Chondrocyte (in vitro differentiated cells): ENCODE measurements around the gene CLTB. TPM values are rescaled to one million over a fixed set of nuclear protein-coding genes. Genes with fewer than 3 reads are reported as not detected.

Experiments used
- DNase-seq: peaks from one replicate; pipeline ENCODE4 v3.0.0; 2021; ENCODE audit warnings: mixed read lengths, low spot score
- H3K27ac Mint-ChIP-seq: one replicate; pipeline ENCODE4 v1.8.0; 2021; ENCODE audit warnings: mild to moderate bottlenecking, moderate library complexity, mixed read lengths; ENCODE audit not compliant: unreplicated experiment
- H3K27me3 Mint-ChIP-seq: 2 replicates; pipeline ENCODE4 v1.8.0; 2021; ENCODE audit warnings: low read depth, mixed read lengths
- H3K36me3 Mint-ChIP-seq: 2 replicates; pipeline ENCODE4 v1.8.0; 2021; ENCODE audit warnings: low read depth, mixed read lengths
- H3K4me1 Mint-ChIP-seq: 2 replicates; pipeline ENCODE4 v1.8.0; 2021; ENCODE audit warnings: low read depth, mild to moderate bottlenecking, mixed read lengths
- H3K4me3 Mint-ChIP-seq: one replicate; pipeline ENCODE4 v1.8.0; 2021; ENCODE audit warnings: mild to moderate bottlenecking, moderate library complexity, mixed read lengths; ENCODE audit not compliant: unreplicated experiment
- H3K9me3 Mint-ChIP-seq: 2 replicates; pipeline ENCODE4 v1.8.0; 2021; ENCODE audit warnings: low read depth, mixed read lengths
- total RNA-seq: library from RNA; stranded (reverse); gene quantifications from 3 replicates; pipeline ENCODE4 v1.2.1, GENCODE V29; 2021
- TF ChIP-seq, protein P1 (sequence below): fragments of 200-600 bp; sonication (generic); IDR thresholded peaks from 2 replicates; pipeline ENCODE4 v1.5.0; 2021; ENCODE audit warnings: antibody characterized with exemption, mild to moderate bottlenecking, moderate library complexity

The CLTB gene
- total RNA-seq, 1 donor from 2014 or later = 65.3 TPM

DNA sequence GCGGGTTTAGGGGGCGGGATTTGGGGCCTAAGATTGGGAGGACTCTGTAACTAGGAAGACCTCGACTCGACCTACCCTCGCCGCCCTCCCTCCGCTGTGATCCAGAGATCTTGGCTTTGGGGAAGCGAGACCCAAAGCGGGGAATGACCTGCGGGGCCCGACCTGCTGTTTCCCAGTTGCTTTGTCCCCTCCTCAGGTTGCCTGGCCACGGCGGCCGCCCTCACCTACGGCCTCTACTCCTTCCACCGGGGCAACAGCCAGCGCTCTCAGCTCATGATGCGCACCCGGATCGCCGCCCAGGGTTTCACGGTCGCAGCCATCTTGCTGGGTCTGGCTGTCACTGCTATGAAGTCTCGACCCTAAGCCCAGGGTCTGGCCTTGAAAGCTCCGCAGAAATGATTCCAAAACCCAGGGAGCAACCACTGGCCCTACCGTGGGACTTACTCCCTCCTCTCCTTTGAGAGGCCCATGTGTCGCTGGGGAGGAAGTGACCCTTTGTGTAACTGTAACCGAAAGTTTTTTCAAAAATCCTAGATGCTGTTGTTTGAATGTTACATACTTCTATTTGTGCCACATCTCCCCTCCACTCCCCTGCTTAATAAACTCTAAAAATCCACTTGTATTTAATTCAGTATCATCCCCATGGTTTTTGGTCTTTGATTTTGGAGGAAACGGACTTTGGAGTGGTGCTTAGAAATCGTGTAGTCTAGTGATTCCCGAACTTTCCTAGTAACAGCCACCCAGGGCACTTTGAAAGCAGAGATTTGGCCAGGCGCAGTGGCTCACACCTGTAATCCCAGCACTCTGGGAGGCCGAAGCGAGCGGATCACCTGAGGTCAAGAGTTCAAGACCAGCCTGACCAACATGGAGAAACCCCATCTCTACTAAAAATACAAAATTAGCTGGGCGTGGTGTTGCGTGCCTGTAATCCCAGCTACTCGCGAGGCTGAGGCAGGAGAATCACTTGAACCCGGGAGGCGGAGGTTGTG, 26.9 kb downstream of the CLTB start:
- peak overlapping the region; percentile 100 for H3K27ac Mint-ChIP-seq
- H3K4me1 Mint-ChIP-seq = peaks cover 23% of the 10 kb centered on the region
- H3K4me3 Mint-ChIP-seq = peak overlapping the region; percentile 100
- peak; percentile 99 for DNase-seq
- H3K27me3 Mint-ChIP-seq = no peaks in the 10 kb centered on the region
- H3K9me3 Mint-ChIP-seq = no peaks in the 10 kb centered on the region
- TF ChIP-seq, protein P1, sequence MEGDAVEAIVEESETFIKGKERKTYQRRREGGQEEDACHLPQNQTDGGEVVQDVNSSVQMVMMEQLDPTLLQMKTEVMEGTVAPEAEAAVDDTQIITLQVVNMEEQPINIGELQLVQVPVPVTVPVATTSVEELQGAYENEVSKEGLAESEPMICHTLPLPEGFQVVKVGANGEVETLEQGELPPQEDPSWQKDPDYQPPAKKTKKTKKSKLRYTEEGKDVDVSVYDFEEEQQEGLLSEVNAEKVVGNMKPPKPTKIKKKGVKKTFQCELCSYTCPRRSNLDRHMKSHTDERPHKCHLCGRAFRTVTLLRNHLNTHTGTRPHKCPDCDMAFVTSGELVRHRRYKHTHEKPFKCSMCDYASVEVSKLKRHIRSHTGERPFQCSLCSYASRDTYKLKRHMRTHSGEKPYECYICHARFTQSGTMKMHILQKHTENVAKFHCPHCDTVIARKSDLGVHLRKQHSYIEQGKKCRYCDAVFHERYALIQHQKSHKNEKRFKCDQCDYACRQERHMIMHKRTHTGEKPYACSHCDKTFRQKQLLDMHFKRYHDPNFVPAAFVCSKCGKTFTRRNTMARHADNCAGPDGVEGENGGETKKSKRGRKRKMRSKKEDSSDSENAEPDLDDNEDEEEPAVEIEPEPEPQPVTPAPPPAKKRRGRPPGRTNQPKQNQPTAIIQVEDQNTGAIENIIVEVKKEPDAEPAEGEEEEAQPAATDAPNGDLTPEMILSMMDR = no peak
- peaks cover 8% of the 10 kb centered on the region for H3K36me3 Mint-ChIP-seq

DNA sequence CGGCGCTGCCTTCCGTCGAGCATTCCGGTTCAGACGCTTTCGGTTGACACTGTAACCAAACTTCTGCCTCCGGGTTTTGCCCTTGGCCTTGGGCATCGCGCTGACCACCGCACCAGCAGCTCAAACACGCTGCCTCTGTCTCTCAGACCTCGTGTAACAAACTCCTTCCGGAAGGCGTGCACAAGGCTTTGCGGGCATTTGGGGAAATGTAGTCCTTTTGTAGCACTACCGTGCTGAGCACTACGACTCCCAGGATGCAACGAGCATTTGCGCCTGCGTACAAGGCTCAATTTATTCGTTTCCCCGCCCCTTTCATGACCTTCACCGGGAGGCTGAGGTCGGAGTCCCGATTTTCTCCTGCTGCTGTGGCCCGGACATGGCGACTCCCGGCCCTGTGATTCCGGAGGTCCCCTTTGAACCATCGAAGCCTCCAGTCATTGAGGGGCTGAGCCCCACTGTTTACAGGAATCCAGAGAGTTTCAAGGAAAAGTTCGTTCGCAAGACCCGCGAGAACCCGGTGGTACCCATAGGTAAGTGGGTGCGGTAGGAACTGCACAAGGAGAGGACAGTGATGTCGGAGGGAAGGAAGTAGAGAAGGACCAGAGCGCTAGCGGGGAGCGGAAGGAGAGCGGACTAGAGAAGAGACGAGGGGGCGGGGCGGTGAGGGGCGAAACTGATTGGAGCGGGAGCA, 27.8 kb downstream of the CLTB start, which contains the start of the genes HIGD2A and NOP16:
Gene HIGD2A (plus strand): TSS at position 308 of the 691 bp plus-strand sequence. CDS start 69 bp downstream, at position 377.
Gene NOP16 (minus strand): TSS at position 155 of the 691 bp plus-strand sequence. CDS start 59 bp downstream, at position 96.
- peaks cover 8% of the 10 kb centered on the region for H3K36me3 Mint-ChIP-seq
- no peaks in the 10 kb centered on the region for H3K27me3 Mint-ChIP-seq
- H3K27ac Mint-ChIP-seq = peak within 1 kb of the TSS; percentile 100
- TF ChIP-seq, protein P1 = peak; percentile 16
- DNase-seq = peak; percentile 95
- no peaks in the 10 kb centered on the region for H3K9me3 Mint-ChIP-seq
- H3K4me3 Mint-ChIP-seq = peak within 1 kb of the TSS; percentile 100
- peaks cover 23% of the 10 kb centered on the region for H3K4me1 Mint-ChIP-seq

- no peak for DNase-seq
- TF ChIP-seq, protein P1 = no peak
- Mint-ChIP-seq H3K36me3 (peaks cover 8% of the 10 kb centered on the region), H3K4me3 (peak overlapping the region; percentile 100), H3K27ac (peak overlapping the region; percentile 100), H3K27me3 (no peaks in the 10 kb centered on the region), H3K4me1 (peaks cover 23% of the 10 kb centered on the region), H3K9me3 (no peaks in the 10 kb centered on the region)
Observed at GRCh38 chr5:176388003-176388443, 28.3 kb downstream of the CLTB start.

GRCh38 chr5:176387384-176387925, 28.9 kb downstream of the CLTB start:
- TF ChIP-seq, protein P1 = no peak
- Mint-ChIP-seq H3K27ac (peak overlapping the region; percentile 100), H3K27me3 (no peaks in the 10 kb centered on the region), H3K4me1 (peaks cover 23% of the 10 kb centered on the region), H3K4me3 (peak overlapping the region; percentile 100), H3K9me3 (no peaks in the 10 kb centered on the region), H3K36me3 (peaks cover 8% of the 10 kb centered on the region)
- DNase-seq = no peak

- TF ChIP-seq, protein P1 = no peak
- H3K36me3 Mint-ChIP-seq = peaks cover 6% of the 10 kb centered on the region
- H3K4me1 Mint-ChIP-seq = peaks cover 23% of the 10 kb centered on the region
- no peak for DNase-seq
- no peaks in the 10 kb centered on the region for H3K27me3 Mint-ChIP-seq
- H3K4me3 Mint-ChIP-seq = peak overlapping the region; percentile 35
- H3K9me3 Mint-ChIP-seq = no peaks in the 10 kb centered on the region
- H3K27ac Mint-ChIP-seq = no peak overlapping the region
Observed at GRCh38 chr5:176386491-176386890, 29.8 kb downstream of the CLTB start.
